Central memory CD8-positive, alpha-beta T cell (primary cell): ENCODE results near the gene MFSD2A.

Experiments
- ATAC-seq: fragments of 150-1000 bp; cut with Tn5 transposase; replicated peaks from 2 replicates; pipeline ENCODE4 v1.10.0; 2022; ENCODE audit warnings: mild to moderate bottlenecking, moderate FRiP score, moderate number of reproducible peaks; ENCODE audit not compliant: poor library complexity, severe bottlenecking; ENCODE audit errors: extremely low read depth
- DNase-seq, 2 donors: peaks; one replicate each; pipeline ENCODE4 v3.0.0; 2021; ENCODE audit warnings: low spot score in 2 of 2
- H3K27ac Mint-ChIP-seq: one replicate; pipeline ENCODE4 v1.8.0; 2022; ENCODE audit warnings: low read depth, mild to moderate bottlenecking, moderate library complexity, mixed read lengths
- H3K27me3 Mint-ChIP-seq: one replicate; pipeline ENCODE4 v1.8.0; 2022; ENCODE audit warnings: mixed read lengths
- H3K36me3 Mint-ChIP-seq: one replicate; pipeline ENCODE4 v1.8.0; 2022; ENCODE audit warnings: mild to moderate bottlenecking, moderate library complexity, mixed read lengths; ENCODE audit not compliant: insufficient read depth
- H3K4me1 Mint-ChIP-seq: one replicate; pipeline ENCODE4 v1.8.0; 2022; ENCODE audit warnings: mixed read lengths
- H3K4me3 Mint-ChIP-seq: one replicate; pipeline ENCODE4 v1.8.0; 2022; ENCODE audit warnings: mild to moderate bottlenecking, moderate library complexity, mixed read lengths
- H3K9me3 Mint-ChIP-seq: one replicate; pipeline ENCODE4 v1.8.0; 2022; ENCODE audit warnings: mixed read lengths

Gene MFSD2A

DNA sequence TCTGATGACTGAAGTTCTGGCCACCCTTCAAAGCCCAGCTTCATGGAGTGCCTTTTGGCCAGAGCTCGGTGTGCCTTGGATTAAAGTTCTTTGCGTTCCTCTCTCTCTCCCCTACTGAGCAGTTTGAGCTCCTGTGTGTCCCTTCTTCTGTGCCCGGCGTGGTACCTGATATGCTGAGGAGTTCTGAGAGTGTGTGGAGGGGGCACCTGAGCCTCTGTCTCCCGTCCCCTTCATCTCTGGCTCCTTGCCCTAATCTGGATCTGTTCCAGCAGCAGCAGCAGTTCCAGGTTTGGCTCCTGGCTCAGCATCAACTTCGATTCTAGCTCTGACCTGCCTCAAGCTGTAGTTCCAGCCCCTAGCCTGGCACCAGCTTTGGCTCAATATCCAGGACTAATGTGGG is 28.1 kb upstream of the MFSD2A start:
- no peak overlapping the region for H3K4me3 Mint-ChIP-seq
- no peaks in the 10 kb centered on the region for H3K9me3 Mint-ChIP-seq
- no peak overlapping the region for H3K27ac Mint-ChIP-seq
- H3K27me3 Mint-ChIP-seq, result no peaks in the 10 kb centered on the region
- DNase-seq, result no peak
- H3K4me1 Mint-ChIP-seq, result no peaks in the 10 kb centered on the region
- no peaks in the 10 kb centered on the region for H3K36me3 Mint-ChIP-seq
- no peak for ATAC-seq

GRCh38 chr1:39927538-39927937 is 27.4 kb upstream of the MFSD2A start:
- Mint-ChIP-seq H3K36me3 (no peaks in the 10 kb centered on the region), H3K9me3 (no peaks in the 10 kb centered on the region), H3K27me3 (no peaks in the 10 kb centered on the region), H3K4me1 (no peaks in the 10 kb centered on the region), H3K4me3 (no peak overlapping the region), H3K27ac (no peak overlapping the region)
- no peak for ATAC-seq
- no peak for DNase-seq

DNA sequence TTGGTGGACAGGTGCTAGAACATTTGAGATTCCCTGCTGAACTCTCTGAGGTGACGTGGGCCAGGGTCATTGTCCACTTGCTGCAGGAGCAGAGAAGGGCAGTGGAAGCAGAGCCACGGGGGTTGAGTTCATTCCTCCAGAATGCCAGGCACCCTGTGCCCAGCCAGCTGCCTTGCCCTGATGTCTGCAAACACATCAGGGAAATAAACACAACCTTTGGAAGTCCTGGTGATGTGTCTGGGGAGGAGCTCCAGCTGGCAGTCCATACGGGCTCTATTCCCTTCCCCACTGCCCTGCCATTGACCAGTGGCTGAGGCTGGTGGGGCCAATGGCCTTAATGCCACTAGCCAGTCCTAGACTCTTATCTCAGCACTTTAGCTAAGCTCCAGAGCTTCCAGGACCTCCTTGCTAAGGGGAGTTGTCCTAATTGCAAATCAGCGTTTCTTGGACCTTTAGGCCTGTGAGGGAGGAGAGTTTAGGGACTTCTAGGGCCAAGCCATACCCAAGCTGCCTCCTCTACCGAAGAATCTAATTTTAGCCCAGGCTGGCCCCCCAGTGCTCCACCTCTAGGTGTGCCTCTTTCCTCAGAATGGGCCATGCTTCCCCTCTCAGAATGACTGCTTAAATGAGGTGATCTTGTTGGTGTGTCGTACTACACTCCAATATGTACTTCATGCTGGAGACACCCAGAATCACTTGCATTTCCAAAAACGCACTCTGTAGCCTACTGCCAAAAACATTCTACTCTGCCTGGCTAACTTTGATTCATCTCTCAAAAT is 25.9 kb upstream of the MFSD2A start:
- H3K27ac Mint-ChIP-seq, result no peak overlapping the region
- ATAC-seq (no peak), DNase-seq (no peak)
- no peaks in the 10 kb centered on the region for H3K36me3 Mint-ChIP-seq
- H3K4me3 Mint-ChIP-seq, result no peak overlapping the region
- H3K9me3 Mint-ChIP-seq, result no peaks in the 10 kb centered on the region
- no peaks in the 10 kb centered on the region for H3K27me3 Mint-ChIP-seq
- no peaks in the 10 kb centered on the region for H3K4me1 Mint-ChIP-seq

DNA sequence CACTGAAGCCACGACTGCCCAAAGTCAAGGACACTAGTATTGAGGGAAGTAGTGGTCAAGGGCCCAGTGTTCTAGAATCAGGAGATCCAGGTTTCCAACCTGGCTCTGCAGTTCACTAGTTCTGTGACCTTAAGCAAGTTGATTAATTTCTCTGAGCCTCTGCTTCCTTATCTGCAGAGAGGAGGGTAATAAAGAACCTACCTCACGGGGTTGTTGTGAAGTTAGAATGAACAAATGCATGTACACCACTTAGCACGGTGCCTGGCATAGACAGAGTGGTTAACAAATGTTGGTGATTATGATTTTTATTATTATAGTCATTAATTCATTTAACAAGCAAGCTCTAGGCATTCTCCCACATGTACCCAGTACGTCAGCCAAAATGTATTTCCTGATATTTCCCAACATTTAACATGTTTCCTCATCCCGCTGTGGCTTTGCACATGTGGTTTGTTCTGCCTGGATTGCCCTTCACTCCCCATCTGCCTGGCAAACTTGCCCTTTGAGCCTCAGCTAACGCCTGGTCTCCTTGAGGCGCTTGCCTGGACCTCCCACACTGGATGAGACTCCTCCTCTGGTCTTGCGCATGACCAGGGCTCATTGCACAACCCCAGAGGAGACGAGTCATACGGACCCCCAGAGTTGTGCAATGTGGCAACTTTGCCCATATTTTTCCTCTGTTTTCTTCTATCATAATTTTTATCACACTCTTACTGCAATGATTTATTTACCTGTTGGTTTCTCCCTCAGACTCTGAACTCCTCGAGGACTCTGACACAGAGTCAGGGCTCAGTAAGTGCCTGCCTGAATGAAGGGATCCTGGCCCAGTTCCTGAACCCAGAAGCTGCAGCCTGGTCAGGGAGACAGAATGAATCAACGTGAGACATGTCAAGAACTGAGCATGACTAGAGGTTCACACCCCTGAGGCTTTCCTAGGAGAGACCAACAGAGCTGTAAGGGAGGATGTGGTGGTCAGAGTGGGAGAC is 20.7 kb upstream of the MFSD2A start:
- no peak overlapping the region for H3K27ac Mint-ChIP-seq
- ATAC-seq (no peak), DNase-seq (no peak)
- H3K36me3 Mint-ChIP-seq, result no peaks in the 10 kb centered on the region
- peaks cover 5% of the 10 kb centered on the region for H3K4me1 Mint-ChIP-seq
- no peak overlapping the region for H3K4me3 Mint-ChIP-seq
- H3K27me3 Mint-ChIP-seq, result no peaks in the 10 kb centered on the region
- no peaks in the 10 kb centered on the region for H3K9me3 Mint-ChIP-seq

DNA sequence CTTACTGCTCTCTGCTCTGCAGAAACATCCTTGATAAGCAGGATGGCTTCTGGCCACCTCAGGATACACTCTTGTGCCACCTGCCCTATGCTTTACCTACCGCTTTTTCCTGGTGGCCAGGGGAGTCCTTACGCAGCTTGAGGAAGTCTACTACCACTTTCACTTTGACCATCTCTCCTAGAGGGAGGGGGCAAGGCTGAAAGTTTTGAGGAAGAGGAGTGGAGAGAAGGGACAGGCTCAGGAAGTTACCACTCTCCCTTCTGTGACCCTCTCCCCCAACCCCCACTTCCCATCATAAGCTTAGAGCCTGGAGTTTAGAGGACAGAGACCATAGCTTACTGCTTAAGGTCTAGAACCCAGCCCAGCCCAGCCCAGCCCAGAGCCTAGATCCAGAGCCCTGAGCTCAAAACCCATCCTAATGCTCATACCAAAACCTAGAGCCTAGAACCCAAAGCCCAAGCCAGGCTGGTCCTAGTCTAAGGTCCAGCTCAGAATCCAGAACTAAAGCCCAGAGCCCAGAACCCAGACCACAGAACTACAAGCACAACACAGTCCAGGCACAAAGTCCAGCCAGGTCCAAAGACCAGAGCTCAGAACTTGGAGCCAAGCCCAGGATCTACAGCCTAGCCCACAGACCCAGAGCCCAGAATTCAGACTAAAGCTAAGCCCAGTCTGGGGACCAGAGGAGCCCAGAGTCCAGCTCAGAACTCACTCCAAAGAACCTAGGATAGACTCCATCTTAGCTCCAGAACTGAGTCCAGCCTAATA is 18.0 kb upstream of the MFSD2A start:
- DNase-seq, result no peak

DNA sequence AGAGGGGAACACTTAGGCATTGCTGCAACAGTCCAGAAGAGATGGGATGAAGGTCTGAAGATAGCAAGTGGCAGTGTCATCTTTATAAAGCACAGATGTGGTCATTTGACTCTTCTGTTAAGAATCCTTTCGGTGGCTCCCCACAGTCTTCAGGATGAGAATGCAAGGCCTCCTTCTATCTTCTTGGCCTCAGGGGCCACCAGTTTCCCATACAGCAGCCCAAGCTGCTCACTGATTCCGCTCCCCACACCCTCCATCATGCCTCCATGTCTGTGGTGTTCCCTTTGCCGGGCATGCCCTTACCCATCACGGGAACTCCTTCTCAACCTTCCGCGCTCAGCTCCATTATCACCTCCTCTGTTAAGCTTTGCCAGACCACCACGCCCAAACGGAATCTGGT is 16.1 kb upstream of the MFSD2A start:
- no peak for ATAC-seq
- no peak for DNase-seq
- Mint-ChIP-seq H3K27ac (no peak overlapping the region), H3K4me1 (peaks cover 5% of the 10 kb centered on the region), H3K4me3 (no peak overlapping the region), H3K9me3 (no peaks in the 10 kb centered on the region), H3K27me3 (no peaks in the 10 kb centered on the region), H3K36me3 (no peaks in the 10 kb centered on the region)

More for the DNA sequence above, 18.0 kb upstream of the MFSD2A start:
- Mint-ChIP-seq H3K9me3 (no peaks in the 10 kb centered on the region), H3K36me3 (no peaks in the 10 kb centered on the region), H3K27ac (no peak overlapping the region), H3K27me3 (no peaks in the 10 kb centered on the region), H3K4me3 (no peak overlapping the region), H3K4me1 (peaks cover 5% of the 10 kb centered on the region)
- ATAC-seq, result no peak

DNA sequence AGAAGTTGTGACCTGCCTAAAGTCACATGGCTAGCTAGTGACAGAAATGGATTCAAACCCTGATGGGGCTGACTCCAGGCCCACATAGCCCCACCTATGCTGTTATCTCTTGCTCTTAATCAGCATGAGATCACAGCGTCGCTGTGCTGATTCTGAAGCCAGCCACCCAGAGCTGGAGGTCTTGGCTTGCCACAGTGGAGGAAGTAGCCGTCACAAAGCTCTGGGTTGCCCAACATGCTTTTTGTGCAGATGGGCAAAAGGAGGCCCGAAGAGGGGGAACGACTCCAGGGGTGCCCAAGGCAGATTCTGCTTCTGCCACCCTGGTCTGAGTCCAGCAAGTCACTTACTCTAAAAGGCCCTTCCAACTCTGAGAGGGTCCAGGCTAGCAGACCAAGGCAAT is 14.7 kb upstream of the MFSD2A start:
- ATAC-seq, result no peak
- Mint-ChIP-seq H3K9me3 (no peaks in the 10 kb centered on the region), H3K27ac (no peak overlapping the region), H3K27me3 (no peaks in the 10 kb centered on the region), H3K4me1 (peaks cover 5% of the 10 kb centered on the region), H3K4me3 (no peak overlapping the region), H3K36me3 (no peaks in the 10 kb centered on the region)
- no peak for DNase-seq

- Mint-ChIP-seq H3K36me3 (no peaks in the 10 kb centered on the region), H3K9me3 (no peaks in the 10 kb centered on the region), H3K27ac (no peak overlapping the region), H3K4me3 (no peak overlapping the region), H3K27me3 (no peaks in the 10 kb centered on the region), H3K4me1 (peaks cover 5% of the 10 kb centered on the region)
- DNase-seq, result no peak
- ATAC-seq, result no peak
These were observed 13.7 kb upstream of the MFSD2A start for GRCh38 chr1:39940980-39941871.

DNA sequence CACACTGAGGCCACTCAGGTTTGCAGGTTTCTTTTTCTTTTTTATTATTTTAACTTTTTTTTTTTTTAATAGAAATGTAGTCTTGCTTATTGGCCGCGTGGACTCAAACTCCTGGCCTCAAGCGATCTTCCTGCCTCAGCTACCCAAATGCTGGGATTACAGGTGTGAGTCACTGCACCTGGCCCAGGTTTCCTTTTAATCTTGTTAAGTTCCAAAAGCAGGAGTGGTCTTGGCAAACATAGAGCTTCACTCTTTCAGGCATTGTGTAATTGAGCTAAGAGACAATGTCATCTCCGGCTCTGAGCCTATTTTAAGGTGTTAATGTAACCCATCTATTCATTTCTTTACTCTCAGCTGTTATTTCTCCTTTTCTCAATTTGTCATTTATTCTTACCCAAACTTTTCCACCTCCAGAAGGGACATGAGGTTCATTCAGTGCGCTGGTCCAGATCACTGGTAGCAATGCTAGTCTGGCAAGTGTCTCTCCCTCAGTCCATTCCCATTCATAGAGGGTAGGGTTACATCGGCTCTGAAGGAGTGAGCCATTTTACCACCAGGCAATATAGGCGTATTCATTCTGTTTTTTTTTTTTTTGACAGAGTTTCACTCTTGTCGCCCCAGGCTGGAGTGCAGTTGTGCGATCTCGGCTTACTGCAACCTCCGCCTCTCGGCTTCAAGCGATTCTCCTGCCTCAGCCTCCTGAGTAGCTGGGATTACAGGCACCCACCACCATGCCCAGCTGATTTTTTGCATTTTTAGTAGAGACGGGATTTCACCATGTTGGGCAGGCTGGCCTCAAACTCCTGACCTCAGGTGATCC is 11.3 kb upstream of the MFSD2A start:
- Mint-ChIP-seq H3K4me1 (no peaks in the 10 kb centered on the region), H3K36me3 (no peaks in the 10 kb centered on the region), H3K9me3 (no peaks in the 10 kb centered on the region), H3K27ac (no peak overlapping the region), H3K27me3 (no peaks in the 10 kb centered on the region), H3K4me3 (no peak overlapping the region)
- DNase-seq (no peak), ATAC-seq (no peak)

DNA sequence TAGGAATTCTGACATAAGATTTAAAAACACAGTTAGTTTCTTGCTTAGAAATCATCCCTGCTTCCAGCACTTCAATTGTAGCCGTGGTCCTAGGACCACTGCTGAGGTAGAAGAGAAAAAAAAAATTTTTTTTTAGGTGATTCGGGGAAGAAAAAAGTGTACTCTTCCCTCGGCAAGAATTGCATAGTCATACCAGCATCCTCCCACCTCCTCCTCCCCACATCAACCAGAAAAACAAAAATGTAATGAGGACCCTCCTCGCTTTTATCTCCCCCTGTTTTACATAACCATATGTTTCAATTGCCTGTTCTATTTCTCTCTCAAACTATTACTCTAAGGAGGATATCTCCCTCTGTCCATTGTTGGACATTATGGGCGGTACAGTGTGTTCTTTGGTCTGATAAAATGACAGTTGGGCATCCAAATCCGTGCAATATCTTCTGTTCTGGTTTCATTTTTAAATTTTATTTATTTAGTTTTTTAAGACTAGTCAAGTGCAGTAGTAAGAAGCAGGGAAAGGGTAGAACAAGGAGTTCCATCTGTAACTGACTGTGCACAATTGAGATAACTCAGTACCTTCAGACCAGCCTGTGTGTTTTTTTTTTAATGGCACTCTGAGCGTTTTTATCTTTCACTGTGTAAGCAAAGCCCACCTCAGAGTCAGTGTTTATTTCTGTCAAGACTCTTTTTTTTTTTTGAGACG is 10.4 kb upstream of the MFSD2A start:
- Mint-ChIP-seq H3K9me3 (no peaks in the 10 kb centered on the region), H3K4me1 (no peaks in the 10 kb centered on the region)

DNA sequence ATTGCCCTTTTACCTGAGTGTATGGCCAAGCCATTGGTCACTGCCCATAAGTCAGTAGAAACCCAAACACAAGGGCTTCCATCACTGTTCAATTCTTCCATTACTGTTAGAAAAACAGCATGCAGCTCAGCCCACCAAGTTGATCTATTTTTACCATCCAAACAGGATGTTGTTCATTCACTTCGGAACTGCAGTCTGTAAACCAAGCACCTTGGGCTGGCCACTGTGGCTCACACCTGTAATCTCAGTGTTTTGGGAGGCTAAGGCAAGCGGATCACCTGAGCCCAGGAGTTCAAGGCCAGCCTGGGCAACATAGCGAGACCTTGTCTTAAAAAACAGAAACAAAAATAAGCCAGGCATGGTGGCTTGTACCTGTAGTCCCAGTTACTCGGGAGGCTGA is 8.7 kb upstream of the MFSD2A start:
- Mint-ChIP-seq H3K4me3 (no peak overlapping the region), H3K27ac (no peak overlapping the region), H3K4me1 (no peaks in the 10 kb centered on the region), H3K27me3 (no peaks in the 10 kb centered on the region), H3K9me3 (no peaks in the 10 kb centered on the region), H3K36me3 (no peaks in the 10 kb centered on the region)
- no peak for DNase-seq
- ATAC-seq, result no peak

More for the DNA sequence above, 10.4 kb upstream of the MFSD2A start:
- no peak for DNase-seq
- ATAC-seq, result no peak
- Mint-ChIP-seq H3K4me3 (no peak overlapping the region), H3K27me3 (no peaks in the 10 kb centered on the region), H3K27ac (no peak overlapping the region), H3K36me3 (no peaks in the 10 kb centered on the region)
